Cerebellar nuclear complex (tissue), 1 donor: ENCODE data around the gene ARHGAP35.
A peak's percentile ranks its signal among the peaks of the same experiment; 100 is the strongest.
"Not testable (repeated sequence)": the region's sequence is repeated elsewhere in the genome, so short reads cannot be mapped to it uniquely, and the experiment has no call there.

ENCODE experiments used
- DNase-seq, 2 experiments: peaks; one replicate each; lab custom pipeline; 2025; lab: John Stamatoyannopoulos, UW

Gene ARHGAP35

DNA sequence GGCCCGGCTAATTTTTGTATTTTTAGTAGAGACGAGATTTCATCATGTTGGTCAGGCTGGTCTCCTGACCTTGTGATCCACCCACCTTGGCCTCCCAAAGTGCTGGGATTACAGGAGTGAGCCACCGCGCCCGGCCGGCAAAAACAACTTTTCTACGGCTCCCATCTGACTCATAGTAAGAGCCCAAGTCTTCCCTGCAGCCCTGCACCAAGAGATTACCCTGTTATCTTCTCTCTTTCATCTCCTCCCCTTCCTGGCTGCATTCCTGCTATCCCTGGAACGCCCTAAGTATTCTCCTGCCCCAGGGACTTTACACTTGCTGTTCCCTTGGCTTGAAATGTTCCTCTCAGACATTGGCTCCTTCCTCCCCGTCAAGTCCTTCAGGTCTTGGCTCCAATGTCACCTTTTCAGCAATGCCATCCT is 16.7 kb upstream of the ARHGAP35 start:
- no peak for DNase-seq

DNA sequence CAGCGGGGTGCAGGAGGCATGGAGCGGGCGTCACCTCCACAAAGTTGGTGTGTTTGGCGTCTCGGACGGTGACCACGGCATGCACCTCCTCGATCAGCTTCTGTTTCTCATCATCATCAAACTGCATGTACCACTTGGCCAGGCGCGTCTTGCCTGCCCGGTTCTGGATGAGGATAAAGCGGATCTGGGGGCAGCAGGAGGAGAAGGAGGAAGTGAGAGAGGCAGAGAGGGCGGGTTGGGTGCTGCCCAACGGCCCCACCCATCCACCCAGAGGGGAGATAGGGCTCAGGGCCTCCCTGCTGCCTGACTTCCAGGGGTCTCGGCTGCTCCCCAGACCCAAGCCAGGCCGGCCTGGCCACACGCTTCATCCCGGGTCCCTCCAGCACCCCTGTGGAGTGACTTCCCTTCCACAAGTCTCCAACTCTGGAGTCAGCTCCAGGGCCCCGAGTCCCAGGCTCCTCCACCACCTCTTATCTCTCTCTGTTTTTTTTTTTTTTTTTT is 14.8 kb upstream of the ARHGAP35 start:
- DNase-seq, result no peak

DNA sequence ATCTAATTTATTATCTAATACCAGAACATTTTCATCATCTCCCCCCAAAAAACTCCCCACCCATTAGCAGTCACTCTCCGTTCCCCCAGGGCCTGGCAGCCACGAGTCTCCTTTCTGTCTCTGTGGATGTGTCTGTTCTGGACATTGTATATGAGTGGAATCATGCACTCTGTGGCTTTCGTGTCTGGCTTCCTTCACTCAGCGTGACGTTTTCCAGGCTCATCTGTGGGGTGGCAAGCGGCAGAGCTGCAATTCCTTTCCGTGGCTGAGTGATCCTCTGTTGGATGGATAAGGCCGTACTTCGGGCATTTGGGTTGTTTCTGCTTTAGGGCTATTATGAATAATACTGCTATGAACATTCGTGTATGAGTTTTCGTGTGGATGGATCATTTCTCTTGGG is 13.3 kb upstream of the ARHGAP35 start:
- DNase-seq, result no peak

DNA sequence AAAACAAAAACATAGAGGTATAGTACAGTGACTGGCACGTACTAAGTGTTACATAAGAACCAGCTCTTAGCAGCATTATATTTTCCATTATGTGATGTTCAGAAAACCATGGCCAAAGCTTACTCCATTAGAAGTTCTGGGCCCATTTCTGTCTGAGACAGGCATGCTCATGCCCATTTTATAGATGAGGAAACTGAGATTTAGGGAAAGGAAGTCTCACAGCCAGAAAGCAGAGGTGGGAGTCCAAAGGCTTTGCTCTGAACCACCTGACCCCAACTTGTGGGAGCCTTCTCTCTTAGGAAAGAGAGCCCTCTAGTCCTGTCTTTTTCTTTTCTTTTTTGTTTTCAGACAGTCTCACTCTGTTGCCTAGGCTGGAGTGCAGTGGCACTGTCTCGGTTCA is 12.4 kb upstream of the ARHGAP35 start:
- no peak for DNase-seq

DNA sequence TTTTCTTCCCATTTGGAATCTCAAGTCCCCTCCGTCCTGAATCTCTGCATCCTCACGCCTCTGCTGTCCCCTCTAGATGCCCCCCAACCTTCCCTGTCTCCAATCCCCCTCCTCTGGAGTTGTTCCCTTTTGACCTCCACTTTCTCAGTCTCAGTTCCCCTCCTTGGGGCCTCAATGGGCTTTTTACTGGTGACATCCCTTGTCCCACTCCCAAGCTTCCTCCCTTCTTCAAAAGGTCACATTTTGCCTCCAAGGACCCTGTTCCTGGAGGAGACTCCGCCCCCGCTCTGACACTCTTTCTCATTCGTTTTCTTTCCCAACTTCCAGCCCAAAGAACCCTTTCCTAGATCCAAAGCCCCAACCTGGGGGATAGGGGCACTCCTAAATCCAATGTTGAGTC is 11.2 kb upstream of the ARHGAP35 start:
- no peak for DNase-seq

DNA sequence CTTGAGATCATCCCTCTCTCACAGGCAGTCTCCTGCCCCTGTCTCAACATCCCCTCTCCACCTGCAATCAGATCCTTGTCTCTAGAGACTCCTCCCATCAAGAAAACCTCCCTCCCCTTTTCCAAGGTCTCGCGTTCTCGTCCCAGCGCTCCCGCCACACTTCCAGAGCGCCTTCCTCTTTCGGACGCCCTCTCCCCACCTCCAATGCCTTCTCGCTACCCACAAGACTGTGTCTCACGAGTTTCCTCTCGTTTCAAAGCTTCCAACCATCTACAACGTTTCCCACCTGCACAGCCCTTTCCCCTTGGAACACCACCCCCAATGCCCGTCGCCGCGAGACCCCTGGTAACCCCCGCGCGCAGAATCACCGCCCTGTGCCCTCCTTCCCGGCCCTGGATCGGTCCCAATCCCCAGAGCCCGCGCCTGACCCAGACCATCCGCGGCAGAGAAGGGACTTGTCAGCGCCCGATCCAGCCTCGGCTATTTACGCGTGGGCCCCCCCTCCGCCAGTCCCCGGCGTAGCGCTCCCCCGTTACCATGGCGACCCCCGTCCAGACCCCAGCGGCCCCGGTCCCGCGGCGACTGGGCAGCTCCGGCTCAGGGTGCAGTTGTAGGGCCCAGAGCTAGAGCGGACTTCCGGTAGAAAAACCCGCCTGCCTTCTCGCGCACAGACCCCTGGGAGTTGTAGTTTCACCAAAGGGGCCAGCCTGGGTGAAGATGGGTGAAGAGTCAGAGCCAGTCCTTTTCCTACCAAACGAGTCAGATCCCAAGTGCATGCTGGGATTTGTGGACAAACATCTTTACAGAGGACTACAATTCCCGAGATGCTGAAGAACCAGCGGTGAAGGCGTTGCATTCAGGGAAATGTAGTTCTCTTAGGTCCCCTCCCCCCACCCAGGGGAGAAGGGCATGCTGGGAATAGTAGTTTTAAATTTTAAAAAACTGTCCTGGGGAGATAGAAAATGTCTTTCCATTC is 10.3 kb upstream of the ARHGAP35 start, which contains the start of gene AP2S1:
Gene AP2S1 (minus strand): TSS at position 619 of the 976 bp plus-strand sequence. CDS start 80 bp downstream, at position 539.
- DNase-seq, result peak; percentile 91 to 100

DNA sequence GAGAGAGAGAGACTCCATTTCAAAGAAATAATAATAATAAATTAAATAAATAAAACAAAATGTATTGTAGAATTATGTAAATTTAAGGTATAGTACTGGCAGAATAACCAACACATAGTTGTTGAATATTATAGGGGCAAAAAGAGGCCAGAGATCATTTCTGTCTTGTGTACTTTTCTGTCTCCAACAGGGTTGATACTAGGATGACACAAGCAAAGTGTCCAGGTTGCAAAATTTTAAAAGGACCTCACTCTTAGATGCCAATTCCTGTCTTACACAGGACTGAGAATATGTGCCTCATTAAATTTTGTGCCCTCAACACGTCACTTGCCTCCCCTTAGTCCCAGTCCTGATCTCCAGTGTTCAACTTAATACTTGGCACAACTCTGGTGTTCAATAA is 8.0 kb upstream of the ARHGAP35 start:
- no peak for DNase-seq

DNA sequence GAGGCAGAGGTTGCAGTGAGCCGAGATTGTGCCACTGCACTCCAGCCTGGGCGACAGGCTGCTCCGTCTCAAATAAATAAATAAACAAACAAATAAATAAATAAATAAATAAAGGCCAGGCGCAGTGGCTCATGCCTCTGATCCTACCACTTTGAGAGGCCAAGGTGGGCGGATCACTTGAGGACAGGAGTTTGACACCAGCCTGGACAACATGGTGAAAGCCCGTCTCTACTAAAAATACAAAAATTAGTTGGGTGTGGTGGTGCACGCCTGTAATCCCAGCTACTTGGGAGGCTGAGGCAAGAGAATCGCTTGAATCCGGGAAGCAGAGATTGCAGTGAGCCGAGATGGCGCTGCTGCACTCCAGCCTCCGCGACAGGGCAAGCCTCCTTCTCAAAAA is 6.1 kb upstream of the ARHGAP35 start:
- DNase-seq, result not testable (repeated sequence)

DNA sequence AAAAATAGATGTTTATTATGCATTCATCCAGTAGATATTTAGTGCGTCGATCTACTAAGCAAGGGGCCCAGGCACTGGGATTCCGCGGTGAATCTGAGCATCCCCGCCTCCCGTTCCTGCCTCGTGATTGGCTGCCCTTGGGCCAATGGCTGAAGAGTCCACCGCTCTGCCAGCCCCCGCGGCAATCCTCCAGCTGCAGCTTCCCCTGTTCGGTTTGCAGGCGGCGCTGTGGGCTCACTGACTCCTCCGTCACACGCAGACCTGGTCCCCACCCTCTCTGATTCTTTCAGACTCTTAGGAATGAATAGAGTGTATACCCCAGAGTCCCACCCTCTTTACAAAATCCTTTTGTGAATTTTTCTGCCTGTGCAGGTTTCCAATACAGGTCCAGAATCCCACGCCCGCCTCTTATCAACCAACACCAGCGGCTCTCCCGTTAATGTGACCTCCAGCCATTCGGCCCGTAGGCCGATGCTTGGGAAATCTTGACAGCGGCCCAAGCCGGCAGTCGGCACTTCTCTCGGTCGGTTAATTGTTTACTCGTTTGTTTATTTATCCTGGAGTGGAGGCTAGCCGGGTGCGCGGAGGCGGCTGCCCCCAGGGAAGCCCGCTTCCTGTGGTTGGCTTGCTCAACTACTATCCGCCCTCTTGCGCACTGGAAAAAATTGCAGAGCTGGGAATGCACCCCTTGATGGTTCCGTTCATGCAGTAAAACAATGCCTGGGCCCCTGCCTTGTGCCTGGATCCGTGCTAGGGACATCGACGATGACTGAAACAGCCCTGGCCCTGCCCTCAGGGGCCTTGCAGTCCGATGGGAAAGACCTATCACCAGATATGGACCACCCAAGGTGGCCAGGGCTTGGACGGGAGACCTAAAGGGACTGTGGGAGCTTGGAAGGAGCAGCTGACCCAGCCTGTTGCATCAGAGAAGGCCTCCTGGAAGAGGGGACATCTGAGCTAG is 4.5 kb upstream of the ARHGAP35 start:
- DNase-seq, result peak; percentile 93 to 99

DNA sequence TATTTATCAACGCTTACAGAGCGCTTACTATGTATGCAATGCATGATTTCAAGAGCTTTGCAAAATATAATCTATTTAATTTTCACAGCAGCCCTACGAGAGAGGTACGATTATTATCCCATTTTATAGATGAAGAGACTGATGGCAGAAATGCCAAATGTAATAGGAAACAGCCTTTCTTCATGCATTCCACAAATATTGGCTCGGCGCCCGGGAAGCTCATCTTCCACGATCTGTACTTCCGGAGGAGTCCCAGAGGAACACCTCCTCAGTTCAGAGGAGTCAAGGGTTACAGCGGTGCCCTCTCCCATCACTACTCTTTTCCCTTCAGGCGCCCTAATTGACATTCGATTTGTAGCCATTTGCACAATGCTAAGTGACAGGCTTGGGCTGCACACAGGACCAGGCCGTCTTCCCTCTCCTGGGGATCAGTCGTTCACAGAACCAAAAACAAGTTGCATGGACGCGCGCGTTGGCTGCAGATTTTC is 1.1 kb upstream of the ARHGAP35 start:
- no peak for DNase-seq

DNA sequence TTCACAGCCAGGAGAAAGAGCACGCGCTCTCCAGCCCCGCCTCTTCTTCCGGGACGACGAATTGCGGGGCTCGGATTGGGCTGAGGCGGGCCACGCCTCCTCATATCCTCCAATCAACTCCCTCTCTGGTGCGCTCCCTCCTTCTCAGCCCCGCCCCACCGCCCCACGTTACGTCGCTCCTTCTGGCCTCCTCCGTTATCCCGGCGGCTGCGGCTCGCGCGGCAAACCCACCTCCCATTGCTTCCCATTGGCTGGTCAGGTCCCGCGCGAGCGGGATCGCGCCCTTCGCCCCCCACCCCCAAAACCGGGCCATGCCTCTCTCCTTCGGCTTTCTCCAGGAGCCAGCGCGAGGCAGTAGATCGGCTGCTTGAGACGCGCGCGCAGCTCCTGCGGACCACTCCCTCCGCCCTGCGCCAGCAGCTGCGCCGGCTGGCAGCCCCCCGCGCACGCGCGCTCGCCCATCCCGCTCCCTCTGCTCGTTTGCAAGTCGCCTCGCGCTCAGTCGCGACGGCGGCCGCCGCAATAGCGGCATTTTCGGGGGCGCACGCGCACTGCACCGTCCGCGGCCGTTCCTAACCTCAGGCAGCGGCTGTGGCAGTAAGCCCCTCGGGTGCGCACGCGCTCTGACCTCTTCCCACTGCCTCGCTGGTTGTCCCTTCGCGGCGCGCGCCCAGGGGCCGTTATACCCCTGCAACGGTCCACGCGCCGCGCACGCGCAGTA is 512 bp upstream of the ARHGAP35 start:
- DNase-seq, result peak; percentile 40 to 75

DNA sequence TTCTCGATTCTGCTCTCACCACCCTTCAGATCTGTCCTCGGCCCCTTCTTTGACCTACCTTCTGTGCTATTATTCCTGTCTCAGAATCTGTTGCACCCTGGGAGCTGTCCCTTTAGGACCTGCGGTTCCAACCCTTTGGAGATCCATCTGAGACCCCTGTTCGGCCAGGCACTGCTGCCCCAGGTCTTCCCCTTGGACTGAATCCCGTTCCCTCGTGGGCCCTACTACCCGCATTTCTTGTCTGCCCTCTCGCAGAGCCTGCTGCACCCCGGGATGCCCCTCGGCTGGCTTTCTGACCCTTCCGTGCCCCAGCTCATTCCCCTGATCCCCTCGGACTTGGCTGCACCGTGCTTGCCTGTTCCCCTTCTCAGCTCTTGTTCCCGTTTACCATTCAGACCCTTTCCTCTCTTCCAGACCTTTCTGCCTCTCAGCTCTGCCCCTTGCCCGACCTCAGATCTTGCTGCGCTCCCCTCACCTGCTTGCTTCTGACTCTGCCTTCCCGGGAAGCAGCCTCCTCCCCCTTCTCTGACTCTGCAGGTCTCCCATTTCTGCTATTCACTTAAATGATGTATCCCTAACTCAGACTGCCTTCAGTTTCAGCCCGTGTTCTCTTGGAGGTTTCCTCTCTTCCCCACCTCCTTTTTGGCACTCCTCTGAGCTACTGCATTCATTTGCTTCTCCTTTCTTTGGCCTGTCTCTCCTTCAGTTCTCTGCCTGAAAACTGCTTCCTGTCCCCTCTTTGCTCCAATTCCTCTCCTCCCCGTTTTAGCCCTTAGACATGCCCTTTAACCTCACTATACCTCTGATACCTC is 1.1 kb downstream of the ARHGAP35 start:
- DNase-seq, result no peak

DNA sequence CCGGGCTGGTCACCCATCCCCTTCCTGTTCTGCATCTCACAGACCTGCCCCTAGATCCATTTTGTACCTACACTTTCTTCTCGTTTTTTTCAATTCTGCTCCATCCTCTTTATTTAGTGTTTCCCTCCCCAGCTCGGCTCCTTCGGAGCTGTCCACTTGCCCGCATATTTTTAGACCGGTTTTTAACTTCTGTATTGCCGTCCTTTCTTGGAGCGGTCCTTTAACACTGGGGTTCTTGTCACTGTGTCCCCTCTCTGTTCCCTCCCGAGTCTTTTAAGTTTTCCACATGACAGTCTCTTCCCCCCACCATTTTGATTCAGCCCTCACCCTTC is 1.7 kb downstream of the ARHGAP35 start:
- DNase-seq, result no peak

DNA sequence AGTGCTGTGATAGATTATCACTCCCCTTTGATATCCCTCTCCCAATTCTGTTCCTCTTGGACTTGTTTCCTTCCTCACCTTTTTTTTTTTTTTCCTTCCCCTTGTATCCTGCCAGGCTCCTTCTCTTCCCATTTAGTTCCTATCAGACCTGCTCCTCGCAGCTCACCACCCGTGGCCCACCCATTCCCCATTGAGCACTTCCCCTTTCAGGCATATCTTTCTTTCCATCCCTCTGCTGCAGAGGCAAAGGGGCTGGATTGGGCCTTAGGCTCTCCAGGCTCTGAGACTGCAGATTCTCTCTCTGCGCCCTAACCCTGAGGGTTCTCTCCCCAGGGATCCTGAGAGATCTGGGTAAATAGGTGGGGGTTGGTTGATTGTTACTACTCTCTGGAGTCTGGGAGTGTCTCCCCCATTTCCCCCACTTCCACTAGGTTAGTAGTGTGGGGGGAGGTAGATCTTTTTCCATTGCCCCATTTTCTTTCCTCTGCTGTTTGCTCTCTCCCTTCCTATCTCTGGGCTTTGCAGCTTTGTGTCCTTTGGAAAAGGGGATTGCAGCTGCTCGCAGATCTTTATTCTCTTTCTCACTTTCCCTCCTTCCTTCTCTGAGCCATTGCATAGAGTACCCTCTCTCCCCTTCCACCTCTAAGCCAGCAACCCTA is 2.3 kb downstream of the ARHGAP35 start:
- no peak for DNase-seq

DNA sequence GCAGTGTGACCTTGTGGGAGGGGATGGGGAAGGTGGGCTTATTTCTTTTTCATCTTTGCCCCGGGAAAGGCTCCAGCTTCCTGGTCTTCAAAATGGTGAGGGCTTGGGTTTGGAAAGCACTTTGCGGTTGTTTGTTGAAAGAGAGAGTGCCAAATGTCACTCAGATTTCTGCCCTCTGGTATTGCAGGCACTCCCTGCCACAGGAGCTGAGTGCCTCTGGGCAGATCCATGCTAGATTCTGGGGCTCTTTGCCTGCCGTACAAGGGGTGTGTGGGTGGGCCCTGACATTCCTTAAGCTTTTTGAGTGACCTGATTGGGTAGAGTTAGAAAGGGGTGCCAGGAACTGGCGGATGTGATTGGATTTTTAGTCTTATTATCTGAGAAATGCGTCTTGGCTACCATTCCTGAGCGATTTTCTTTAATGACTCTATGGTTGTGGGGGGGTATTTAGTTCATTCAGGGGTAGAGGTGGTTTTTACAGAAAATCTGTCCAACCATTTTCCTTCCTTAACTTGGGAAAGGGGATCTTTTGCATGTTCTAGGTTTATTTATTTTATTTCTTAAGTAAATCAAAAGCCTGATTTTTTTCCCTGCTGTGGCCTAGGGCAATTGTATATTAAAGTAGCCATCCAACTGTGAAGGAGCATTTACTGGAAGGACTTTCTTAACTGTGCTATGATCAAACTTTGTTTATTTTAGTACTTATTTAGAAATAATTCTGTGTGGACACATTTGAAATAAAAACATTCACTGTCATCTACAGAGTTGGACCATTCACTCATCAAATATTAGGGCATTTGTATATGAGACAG is 3.2 kb downstream of the ARHGAP35 start:
- DNase-seq, result no peak

DNA sequence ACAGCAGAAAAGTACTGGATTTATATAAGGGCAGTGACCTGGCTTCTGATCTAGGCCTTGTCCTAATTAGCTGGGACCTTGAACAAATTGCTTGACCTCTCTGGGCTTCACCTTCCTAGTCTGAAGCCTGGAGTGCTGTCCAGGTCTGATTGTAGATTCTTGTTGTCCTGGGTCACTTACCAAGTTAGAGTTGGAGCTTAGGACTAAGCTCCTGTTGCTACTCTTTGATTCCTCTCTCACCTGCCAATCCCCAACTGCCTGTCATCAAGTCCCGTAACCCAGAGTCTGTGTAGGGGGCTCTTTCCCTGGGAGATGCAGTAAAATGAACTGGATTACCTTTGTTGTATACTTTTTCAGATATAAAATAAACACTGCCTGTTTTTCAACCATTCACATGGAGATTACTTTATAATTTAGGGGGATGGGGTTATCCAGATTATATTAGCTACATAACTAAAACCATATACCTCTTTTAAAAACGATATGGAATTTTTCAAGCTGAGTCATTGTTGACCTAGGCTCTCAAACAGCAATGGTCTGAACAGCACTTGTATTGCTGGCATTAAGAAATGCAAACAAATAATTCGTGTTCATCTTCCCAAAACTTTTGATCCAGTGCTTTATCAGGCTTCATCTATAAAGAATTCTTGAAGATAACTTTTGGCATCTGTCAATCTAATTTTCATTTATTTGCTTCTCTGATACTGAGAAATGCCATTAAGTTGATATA is 5.8 kb downstream of the ARHGAP35 start:
- DNase-seq, result no peak

DNA sequence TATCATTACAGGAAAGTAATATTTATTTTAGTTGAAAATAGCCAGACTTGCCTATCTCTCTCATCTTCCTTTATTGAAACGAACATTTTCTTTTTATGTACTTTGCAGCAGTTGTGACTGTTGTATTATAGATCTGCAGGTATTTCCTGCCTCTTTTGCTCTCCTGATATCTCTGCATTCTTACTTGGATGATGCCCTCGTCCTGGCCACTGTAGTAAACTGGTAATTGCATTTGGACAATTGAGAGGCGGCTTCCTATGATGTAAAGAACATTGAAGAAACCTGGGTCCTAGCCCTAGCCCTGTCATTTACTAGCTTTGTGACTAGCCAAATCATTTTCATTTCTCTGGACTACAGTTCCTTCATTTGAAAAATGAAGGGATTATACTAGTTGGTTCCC is 6.4 kb downstream of the ARHGAP35 start:
- no peak for DNase-seq

DNA sequence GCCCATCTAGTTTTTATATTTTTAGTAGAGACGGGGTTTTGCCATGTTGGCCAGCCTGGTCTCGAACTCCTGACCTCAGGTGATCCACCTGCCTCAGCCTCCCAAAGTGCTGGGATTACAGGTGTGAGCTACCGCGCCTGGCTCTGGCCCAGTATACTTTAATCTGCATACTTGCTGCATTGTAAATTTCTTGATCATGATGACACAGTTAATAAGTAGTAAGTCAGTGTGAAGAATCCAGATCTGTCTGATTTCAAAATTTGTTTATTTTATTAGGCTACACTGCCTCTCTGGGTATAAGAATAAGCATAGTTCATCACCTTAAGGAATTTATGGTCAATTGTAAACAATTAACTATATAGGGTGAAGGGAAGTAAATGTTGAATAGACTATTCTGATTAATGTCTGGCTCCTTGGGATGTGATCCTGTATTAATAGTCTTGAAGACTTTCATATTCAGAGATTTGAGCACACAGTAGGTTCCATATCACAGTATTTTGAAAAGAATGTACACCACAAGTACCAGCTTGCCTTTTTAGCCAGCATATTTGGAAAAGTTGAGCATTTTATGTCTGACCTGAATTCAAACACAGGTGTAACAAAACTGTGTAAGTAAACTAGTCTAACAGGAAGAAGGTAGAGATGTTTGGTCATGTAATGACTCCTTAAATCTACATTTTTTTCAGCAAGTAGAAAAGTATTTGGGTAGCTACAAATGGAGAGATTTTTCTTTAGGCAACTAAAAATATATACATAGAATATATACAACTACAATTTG is 7.4 kb downstream of the ARHGAP35 start:
- DNase-seq, result no peak
